T-cell (primary cell): ENCODE results near the gene TTC23. TPM values are rescaled to one million over a fixed set of nuclear protein-coding genes. Genes with fewer than 3 reads are reported as not detected.

Source experiments
- ATAC-seq, 4 experiments: fragments of 200-7000 bp in 3 of 4; fragments of 150-1000 bp in 1 of 4; cut with Tn5 transposase; replicated peaks in 1 of 4; 1 replicate in 3 of 4; 2 replicates in 1 of 4; pipeline ENCODE4 v1.10.0; 2021; ENCODE audit warnings: moderate library complexity in 3 of 4, mild to moderate bottlenecking in 2 of 4, moderate number of reproducible peaks in 1 of 4
- CTCF ChIA-PET, 2 donors: fragments of 300-600 bp; sonication (Branson Sonifier 250); formaldehyde crosslinking; loops; one replicate each; lab custom pipeline; 2022; ENCODE audit warnings: antibody characterized with exemption in 2 of 2; lab: Charles Lee
- POLR2A ChIA-PET, 2 donors: fragments of 300-600 bp; sonication (Branson Sonifier 250); formaldehyde crosslinking; loops; one replicate each; lab custom pipeline; 2022; ENCODE audit warnings: antibody characterized with exemption in 2 of 2; lab: Charles Lee
- DNase-seq, 35 experiments: peaks; one replicate each; pipeline versions ENCODE4 v3.0.0 to v3.0.0-alpha.2; 2013 to 2023
- H3K27ac ChIP-seq: one replicate; pipeline ENCODE4 v1.5.1; 2013; ENCODE audit warnings: low read length
- H3K27me3 ChIP-seq, 2 experiments: replicated peaks in 1 of 2; 1 replicate in 1 of 2; 2 replicates in 1 of 2; pipeline versions ENCODE4 v1.6.1 to v1.7.0; 2013; ENCODE audit warnings: low read length in 1 of 2, mixed read lengths in 1 of 2; ENCODE audit not compliant: control insufficient read depth in 2 of 2, insufficient read depth in 2 of 2; ENCODE audit errors: extremely low read depth in 1 of 2
- H3K36me3 ChIP-seq, 2 donors: 1 replicate in 1 of 2; 2 replicates in 1 of 2; pipeline versions ENCODE4 v1.6.1 to v1.7.0; 2013; ENCODE audit warnings: low read length in 1 of 2; ENCODE audit not compliant: control insufficient read depth in 2 of 2, insufficient read depth in 1 of 2; ENCODE audit errors: extremely low read depth in 1 of 2
- H3K4me1 ChIP-seq, 2 experiments: 1 replicate in 1 of 2; 2 replicates in 1 of 2; pipeline versions ENCODE4 v1.6.1 to v1.7.0; 2013; ENCODE audit warnings: low read length in 2 of 2, mixed read lengths in 1 of 2; ENCODE audit not compliant: insufficient read depth in 2 of 2, control insufficient read depth in 1 of 2; ENCODE audit errors: extremely low read depth in 1 of 2
- H3K4me3 ChIP-seq, 2 donors: 1 replicate in 1 of 2; 2 replicates in 1 of 2; pipeline versions ENCODE4 v1.5.1 to v1.7.0; 2013; ENCODE audit warnings: mild to moderate bottlenecking in 2 of 2, low read length in 1 of 2, moderate library complexity in 1 of 2; ENCODE audit not compliant: control insufficient read depth in 1 of 2; ENCODE audit errors: extremely low read depth in 1 of 2
- H3K9me3 ChIP-seq: 2 replicates; pipeline ENCODE4 v1.7.0; 2013
- H3K27ac Mint-ChIP-seq, 2 donors: one replicate each; pipeline ENCODE4 v1.8.0; 2020 to 2021; ENCODE audit warnings: mild to moderate bottlenecking in 2 of 2, mixed read lengths in 2 of 2
- H3K27me3 Mint-ChIP-seq, 2 donors: one replicate each; pipeline ENCODE4 v1.8.0; 2021 to 2022; ENCODE audit warnings: mixed read lengths in 2 of 2
- H3K36me3 Mint-ChIP-seq: one replicate; pipeline ENCODE4 v1.8.0; 2021; ENCODE audit warnings: mixed read lengths
- H3K4me1 Mint-ChIP-seq, 3 donors: one replicate each; pipeline ENCODE4 v1.8.0; 2020 to 2022; ENCODE audit warnings: mixed read lengths in 3 of 3, mild to moderate bottlenecking in 1 of 3
- H3K4me3 Mint-ChIP-seq, 3 donors: one replicate each; pipeline ENCODE4 v1.8.0; 2020 to 2022; ENCODE audit warnings: mild to moderate bottlenecking in 3 of 3, mixed read lengths in 3 of 3, moderate library complexity in 3 of 3
- H3K9me3 Mint-ChIP-seq, 3 donors: one replicate each; pipeline ENCODE4 v1.8.0; 2020 to 2022; ENCODE audit warnings: mixed read lengths in 3 of 3
- WGBS: methylation state at CpG from one replicate; pipeline ENCODE4 v1.1.5; 2013; ENCODE audit warnings: missing lambda C conversion rate; ENCODE audit not compliant: insufficient coverage; 5-methylcytosine and 5-hydroxymethylcytosine counted together
- total RNA-seq, 35 experiments: library from RNA in 6 of 35; stranded (reverse) in 6 of 35; fragments of 120-200 nt in 1 of 35; gene quantifications; one replicate each; pipeline versions ENCODE4 v1.2.1 to v1.2.4 and lab custom pipeline; 2013 to 2026

Gene TTC23
- total RNA-seq, 5 donors from 2014 or later (not counting 1 experiment from before 2014, with no cell fraction given) = 0.18 to 2.2 (median 1.3) TPM; not detected in 2

- no peaks in the 10 kb centered on the region for H3K27me3 Mint-ChIP-seq
- no peak overlapping the region for H3K27ac Mint-ChIP-seq
- Histone ChIP-seq H3K4me1 (no peaks in the 10 kb centered on the region), H3K36me3 (no peaks in the 10 kb centered on the region), H3K4me3 (no peak overlapping the region), H3K9me3 (no peaks in the 10 kb centered on the region), H3K27ac (no peak overlapping the region), H3K27me3 (no peaks in the 10 kb centered on the region)
- no peak overlapping the region for H3K4me3 Mint-ChIP-seq
- ChIA-PET CTCF (no interaction called here), POLR2A (no interaction called here)
- DNase-seq = peak in 1 of 35 experiments; percentile 19
- peak in 1 of 4 experiments; percentile 13 for ATAC-seq
- 100% methylated on average over 2 of the region's 4 CpGs for WGBS
- no peaks in the 10 kb centered on the region for H3K36me3 Mint-ChIP-seq
- H3K4me1 Mint-ChIP-seq = no peaks in the 10 kb centered on the region
- no peaks in the 10 kb centered on the region for H3K9me3 Mint-ChIP-seq
These were observed 100.0 kb downstream of the TTC23 start for GRCh38 chr15:99149366-99149765.

- Mint-ChIP-seq H3K36me3 (no peaks in the 10 kb centered on the region), H3K27ac (no peak overlapping the region), H3K27me3 (no peaks in the 10 kb centered on the region), H3K4me1 (no peaks in the 10 kb centered on the region), H3K4me3 (no peak overlapping the region), H3K9me3 (no peaks in the 10 kb centered on the region)
- CTCF ChIA-PET = no interaction called here
- POLR2A ChIA-PET = no interaction called here
- ATAC-seq (no peak), DNase-seq (peak in 1 of 35 experiments; percentile 1)
- no peak overlapping the region for H3K4me3 ChIP-seq
- H3K9me3 ChIP-seq = no peaks in the 10 kb centered on the region
- 92% methylated on average over 7 of the region's 7 CpGs for WGBS
- H3K27me3 ChIP-seq = no peaks in the 10 kb centered on the region
- no peaks in the 10 kb centered on the region for H3K36me3 ChIP-seq
- H3K27ac ChIP-seq = no peak overlapping the region
- H3K4me1 ChIP-seq = no peaks in the 10 kb centered on the region
These were observed 100.5 kb downstream of the TTC23 start for GRCh38 chr15:99148851-99149276.

GRCh38 chr15:99146661-99147060, 102.7 kb downstream of the TTC23 start:
- no peak overlapping the region for H3K27ac Mint-ChIP-seq
- ChIA-PET POLR2A (no interaction called here), CTCF (no interaction called here)
- WGBS = no CpG with 5 or more reads among the region's 5 CpGs
- H3K9me3 Mint-ChIP-seq = no peaks in the 10 kb centered on the region
- ATAC-seq = no peak
- H3K4me1 Mint-ChIP-seq = no peaks in the 10 kb centered on the region
- H3K36me3 ChIP-seq = no peaks in the 10 kb centered on the region
- no peak overlapping the region for H3K4me3 Mint-ChIP-seq
- H3K27ac ChIP-seq = no peak overlapping the region
- no peaks in the 10 kb centered on the region for H3K36me3 Mint-ChIP-seq
- no peaks in the 10 kb centered on the region for H3K27me3 Mint-ChIP-seq
- H3K4me3 ChIP-seq = no peak overlapping the region
- no peaks in the 10 kb centered on the region for H3K9me3 ChIP-seq
- DNase-seq = no peak
- no peaks in the 10 kb centered on the region for H3K4me1 ChIP-seq
- H3K27me3 ChIP-seq = no peaks in the 10 kb centered on the region

GRCh38 chr15:99145778-99146177, 103.6 kb downstream of the TTC23 start:
- Histone ChIP-seq H3K36me3 (no peaks in the 10 kb centered on the region), H3K27me3 (no peaks in the 10 kb centered on the region), H3K27ac (no peak overlapping the region), H3K9me3 (no peaks in the 10 kb centered on the region), H3K4me3 (no peak overlapping the region), H3K4me1 (no peaks in the 10 kb centered on the region)
- Mint-ChIP-seq H3K36me3 (no peaks in the 10 kb centered on the region), H3K27ac (no peak overlapping the region), H3K4me3 (no peak overlapping the region), H3K27me3 (no peaks in the 10 kb centered on the region), H3K4me1 (no peaks in the 10 kb centered on the region), H3K9me3 (no peaks in the 10 kb centered on the region)
- ChIA-PET CTCF (no interaction called here), POLR2A (no interaction called here)
- no peak for DNase-seq
- no peak for ATAC-seq
- WGBS = 86% methylated on average over 3 of the region's 6 CpGs

GRCh38 chr15:99145005-99145404, 104.4 kb downstream of the TTC23 start:
- H3K9me3 Mint-ChIP-seq = no peaks in the 10 kb centered on the region
- no peaks in the 10 kb centered on the region for H3K9me3 ChIP-seq
- no peaks in the 10 kb centered on the region for H3K27me3 ChIP-seq
- H3K27me3 Mint-ChIP-seq = no peaks in the 10 kb centered on the region
- no peak overlapping the region for H3K4me3 ChIP-seq
- no peak overlapping the region for H3K4me3 Mint-ChIP-seq
- no peak overlapping the region for H3K27ac ChIP-seq
- no peak for DNase-seq
- H3K27ac Mint-ChIP-seq = no peak overlapping the region
- H3K4me1 ChIP-seq = no peaks in the 10 kb centered on the region
- WGBS = no CpG with 5 or more reads among the region's 10 CpGs
- ATAC-seq = no peak
- H3K36me3 ChIP-seq = no peaks in the 10 kb centered on the region
- no peaks in the 10 kb centered on the region for H3K36me3 Mint-ChIP-seq
- POLR2A ChIA-PET = no interaction called here
- CTCF ChIA-PET = no interaction called here
- H3K4me1 Mint-ChIP-seq = no peaks in the 10 kb centered on the region

GRCh38 chr15:99143655-99144610, 105.4 kb downstream of the TTC23 start:
- Histone ChIP-seq H3K9me3 (no peaks in the 10 kb centered on the region), H3K4me3 (no peak overlapping the region), H3K27me3 (no peaks in the 10 kb centered on the region), H3K27ac (no peak overlapping the region), H3K36me3 (no peaks in the 10 kb centered on the region), H3K4me1 (no peaks in the 10 kb centered on the region)
- ATAC-seq (no peak), DNase-seq (no peak)
- Mint-ChIP-seq H3K36me3 (no peaks in the 10 kb centered on the region), H3K9me3 (no peaks in the 10 kb centered on the region), H3K27me3 (no peaks in the 10 kb centered on the region), H3K4me3 (no peak overlapping the region), H3K4me1 (no peaks in the 10 kb centered on the region), H3K27ac (no peak overlapping the region)
- ChIA-PET POLR2A (interaction anchor here in 1 of 2 donors (0.6 kb wide), 1 partner anchor 177 kb away, joined by 4 read pairs; no protein-coding TSS in a partner anchor), CTCF (interaction anchor here in 1 of 2 donors (0.6 kb wide), 1 partner anchor 645 kb away, joined by 3 read pairs; no protein-coding TSS in a partner anchor)
- WGBS = 88% methylated on average over 3 of the region's 7 CpGs
